ENCODE measurements around the gene NKX2-1. TPM values are rescaled to one million over a fixed set of nuclear protein-coding genes. Genes with fewer than 3 reads are reported as not detected.

The NKX2-1 gene
- total and polyA plus RNA-seq, 2 donors (not counting 1 experiment from before 2014, with no cell fraction given), result not detected

DNA sequence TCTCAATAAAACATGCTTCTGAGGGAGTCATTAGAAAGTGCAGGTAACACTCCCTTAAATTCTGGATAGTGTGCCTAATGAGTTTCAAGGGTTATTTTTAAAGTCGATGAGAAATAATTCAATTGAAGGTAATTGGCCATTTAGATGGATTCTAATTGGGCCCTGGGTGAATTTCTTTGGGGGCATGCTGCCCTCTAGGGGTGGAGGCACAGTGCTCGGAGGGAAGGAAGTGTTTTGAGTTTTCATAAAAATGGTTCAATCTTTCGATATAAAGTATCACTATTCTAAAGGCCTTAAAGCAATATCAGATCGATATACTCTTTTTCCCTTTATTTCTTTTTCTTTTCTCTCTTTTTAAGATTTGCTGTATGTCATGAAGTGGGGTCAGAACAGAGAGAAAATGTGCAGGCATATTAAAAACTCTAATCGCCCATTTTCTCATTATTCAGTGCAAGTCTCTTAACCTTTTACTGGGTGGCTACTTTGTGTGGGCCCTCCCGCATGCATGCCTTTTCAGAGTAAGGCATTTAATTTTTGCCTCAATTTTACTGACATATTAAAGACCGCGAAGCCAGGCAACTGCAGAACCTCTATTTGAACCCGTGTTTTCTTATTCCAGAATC is 36.9 kb upstream of the NKX2-1 start:
- H3K4me2 ChIP-seq (replicated peaks; ENCODE audit: low read depth, low read length, poor library complexity, severe bottlenecking), result no peak overlapping the region
- no peak for ATAC-seq (ENCODE audit: low read depth)
- ChIA-PET POLR2A (no interaction called here), CTCF (interaction anchor here (0.6 kb wide), 1 partner anchor 535 kb away, joined by 3 read pairs; no protein-coding TSS in a partner anchor)
- no peak overlapping the region for H3K27ac ChIP-seq (ENCODE audit: low read length in 2 of 2)
- no peaks in the 10 kb centered on the region for H4K20me1 ChIP-seq (ENCODE audit: control insufficient read depth, insufficient read depth, low read length, poor library complexity, severe bottlenecking)
- intact Hi-C loops (cut with micrococcal nuclease), result no loop called here
- H3K9me3 ChIP-seq (ENCODE audit: control extremely low read depth in 1 of 3, control insufficient read depth in 2 of 3, insufficient read depth in 1 of 3, low read length in 2 of 3), result no peaks in the 10 kb centered on the region
- H3K27ac Mint-ChIP-seq, result no peak overlapping the region
- H3K36me3 ChIP-seq (replicated peaks in 1 of 2; ENCODE audit: control extremely low read depth in 1 of 2, control insufficient read depth in 1 of 2, extremely low read depth in 1 of 2, insufficient read depth in 2 of 2, low read length in 1 of 2), result no peaks in the 10 kb centered on the region
- DNase-seq, result no peak
- H2AFZ ChIP-seq (ENCODE audit: insufficient read depth, low read depth, low read length, poor library complexity, severe bottlenecking), result no peak overlapping the region
- 75% methylated on average over 5 of the region's 9 CpGs for WGBS (ENCODE audit: insufficient coverage)
- TF ChIP-seq EZH2 (IDR thresholded peaks at IDR 0.05; ENCODE audit: borderline replicate concordance, insufficient read depth, low read depth, low read length, poor library complexity, severe bottlenecking), result no peak
- TF ChIP-seq, protein P1, sequence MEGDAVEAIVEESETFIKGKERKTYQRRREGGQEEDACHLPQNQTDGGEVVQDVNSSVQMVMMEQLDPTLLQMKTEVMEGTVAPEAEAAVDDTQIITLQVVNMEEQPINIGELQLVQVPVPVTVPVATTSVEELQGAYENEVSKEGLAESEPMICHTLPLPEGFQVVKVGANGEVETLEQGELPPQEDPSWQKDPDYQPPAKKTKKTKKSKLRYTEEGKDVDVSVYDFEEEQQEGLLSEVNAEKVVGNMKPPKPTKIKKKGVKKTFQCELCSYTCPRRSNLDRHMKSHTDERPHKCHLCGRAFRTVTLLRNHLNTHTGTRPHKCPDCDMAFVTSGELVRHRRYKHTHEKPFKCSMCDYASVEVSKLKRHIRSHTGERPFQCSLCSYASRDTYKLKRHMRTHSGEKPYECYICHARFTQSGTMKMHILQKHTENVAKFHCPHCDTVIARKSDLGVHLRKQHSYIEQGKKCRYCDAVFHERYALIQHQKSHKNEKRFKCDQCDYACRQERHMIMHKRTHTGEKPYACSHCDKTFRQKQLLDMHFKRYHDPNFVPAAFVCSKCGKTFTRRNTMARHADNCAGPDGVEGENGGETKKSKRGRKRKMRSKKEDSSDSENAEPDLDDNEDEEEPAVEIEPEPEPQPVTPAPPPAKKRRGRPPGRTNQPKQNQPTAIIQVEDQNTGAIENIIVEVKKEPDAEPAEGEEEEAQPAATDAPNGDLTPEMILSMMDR (IDR thresholded peaks at IDR 0.05), result peak; percentile 55
- H3K9me3 Mint-ChIP-seq (ENCODE audit: insufficient read depth), result no peaks in the 10 kb centered on the region
- no peaks in the 10 kb centered on the region for H3K4me1 Mint-ChIP-seq
- H3K9ac ChIP-seq (ENCODE audit: low read length), result no peak overlapping the region
- H3K79me2 ChIP-seq (ENCODE audit: control insufficient read depth, insufficient read depth, low read length), result no peaks in the 10 kb centered on the region
- H3K4me3 Mint-ChIP-seq, result no peak overlapping the region
- no peak overlapping the region for H3K4me3 ChIP-seq (ENCODE audit: control extremely low read depth in 1 of 5, extremely low read depth in 1 of 5, insufficient read depth in 1 of 5, low read depth in 2 of 5, low read length in 4 of 5)
- no peaks in the 10 kb centered on the region for H3K4me1 ChIP-seq (ENCODE audit: control insufficient read depth in 2 of 2, insufficient read depth in 2 of 2, low read length in 2 of 2)
- peaks cover 0 to 3% (median 0%) of the 10 kb centered on the region in 4 experiments for H3K27me3 ChIP-seq (replicated peaks in 1 of 4; ENCODE audit: control extremely low read depth in 1 of 4, control insufficient read depth in 3 of 4, insufficient read depth in 4 of 4, low read length in 3 of 4)
- H3K27me3 Mint-ChIP-seq, result peaks cover 20% of the 10 kb centered on the region

DNA sequence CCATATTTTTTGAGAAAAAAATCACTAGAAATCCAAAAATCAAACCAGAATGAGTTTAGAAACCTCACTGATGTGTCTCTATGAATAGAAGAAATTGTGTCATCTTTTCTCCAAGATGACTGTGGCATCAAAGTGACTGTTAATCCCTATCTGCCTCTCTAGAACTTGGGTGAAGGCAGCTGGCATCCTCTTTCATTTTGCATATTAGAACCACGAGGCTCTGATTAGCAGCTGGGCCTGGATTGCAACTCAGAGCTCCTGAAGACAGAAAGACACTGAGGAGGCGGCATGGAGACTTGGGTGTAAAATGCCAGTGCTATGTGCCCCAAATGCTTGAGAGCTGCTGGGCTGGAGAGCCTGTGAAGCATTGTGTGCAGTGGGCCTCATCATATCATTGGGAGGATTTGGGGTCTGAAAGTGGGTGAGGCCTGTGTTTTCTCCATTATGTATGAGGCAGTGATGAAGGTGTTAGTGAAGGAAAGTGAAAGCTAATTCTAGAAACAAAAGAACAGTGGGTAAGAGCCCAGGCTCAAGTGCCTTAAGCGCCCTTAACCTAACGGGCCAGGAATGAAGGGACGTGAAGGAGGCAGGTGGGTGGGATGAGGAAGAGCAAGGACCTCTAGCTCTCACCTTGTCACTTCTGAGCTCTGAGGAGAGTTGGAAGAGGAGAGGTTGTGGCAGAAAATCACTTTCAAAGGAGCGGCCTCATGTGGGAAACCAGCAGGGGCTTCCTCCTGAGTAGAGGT is 36.1 kb upstream of the NKX2-1 start:
- Mint-ChIP-seq H3K4me1 (no peaks in the 10 kb centered on the region), H3K4me3 (no peak overlapping the region), H3K27ac (no peak overlapping the region), H3K9me3 (ENCODE audit: insufficient read depth) (no peaks in the 10 kb centered on the region), H3K27me3 (peaks cover 17% of the 10 kb centered on the region)
- POLR2A ChIA-PET, result no interaction called here
- WGBS (ENCODE audit: insufficient coverage), result 84% methylated on average over 6 of the region's 6 CpGs
- Histone ChIP-seq H3K27me3 (replicated peaks in 1 of 4; ENCODE audit: control extremely low read depth in 1 of 4, control insufficient read depth in 3 of 4, insufficient read depth in 4 of 4, low read length in 3 of 4) (peaks cover 0 to 3% (median 0%) of the 10 kb centered on the region in 4 experiments), H4K20me1 (ENCODE audit: control insufficient read depth, insufficient read depth, low read length, poor library complexity, severe bottlenecking) (no peaks in the 10 kb centered on the region), H3K79me2 (ENCODE audit: control insufficient read depth, insufficient read depth, low read length) (no peaks in the 10 kb centered on the region), H3K36me3 (replicated peaks in 1 of 2; ENCODE audit: control extremely low read depth in 1 of 2, control insufficient read depth in 1 of 2, extremely low read depth in 1 of 2, insufficient read depth in 2 of 2, low read length in 1 of 2) (no peaks in the 10 kb centered on the region), H3K9ac (ENCODE audit: low read length) (no peak overlapping the region), H3K27ac (ENCODE audit: low read length in 2 of 2) (no peak overlapping the region), H3K4me2 (replicated peaks; ENCODE audit: low read depth, low read length, poor library complexity, severe bottlenecking) (no peak overlapping the region), H2AFZ (ENCODE audit: insufficient read depth, low read depth, low read length, poor library complexity, severe bottlenecking) (no peak overlapping the region), H3K9me3 (ENCODE audit: control extremely low read depth in 1 of 3, control insufficient read depth in 2 of 3, insufficient read depth in 1 of 3, low read length in 2 of 3) (no peaks in the 10 kb centered on the region), H3K4me3 (ENCODE audit: control extremely low read depth in 1 of 5, extremely low read depth in 1 of 5, insufficient read depth in 1 of 5, low read depth in 2 of 5, low read length in 4 of 5) (no peak overlapping the region), H3K4me1 (ENCODE audit: control insufficient read depth in 2 of 2, insufficient read depth in 2 of 2, low read length in 2 of 2) (no peaks in the 10 kb centered on the region)
- intact Hi-C loops (cut with micrococcal nuclease), result no loop called here
- TF ChIP-seq, protein P1 (IDR thresholded peaks at IDR 0.05), result no peak
- no peak for TF ChIP-seq EZH2 (IDR thresholded peaks at IDR 0.05; ENCODE audit: borderline replicate concordance, insufficient read depth, low read depth, low read length, poor library complexity, severe bottlenecking)
- no peak for ATAC-seq (ENCODE audit: low read depth)
- no peak for DNase-seq
- CTCF ChIA-PET, result interaction anchor here (2.2 kb wide), 1 partner anchor 13 kb away, joined by 5 read pairs; no protein-coding TSS in a partner anchor
